Measurements from ENCODE around the gene DHRS12. TPM values are rescaled to one million over a fixed set of nuclear protein-coding genes. Genes with fewer than 3 reads are reported as not detected.

DHRS12 gene
- total RNA-seq, 1 experiment from 2014 or later, result 8.8 TPM

DNA sequence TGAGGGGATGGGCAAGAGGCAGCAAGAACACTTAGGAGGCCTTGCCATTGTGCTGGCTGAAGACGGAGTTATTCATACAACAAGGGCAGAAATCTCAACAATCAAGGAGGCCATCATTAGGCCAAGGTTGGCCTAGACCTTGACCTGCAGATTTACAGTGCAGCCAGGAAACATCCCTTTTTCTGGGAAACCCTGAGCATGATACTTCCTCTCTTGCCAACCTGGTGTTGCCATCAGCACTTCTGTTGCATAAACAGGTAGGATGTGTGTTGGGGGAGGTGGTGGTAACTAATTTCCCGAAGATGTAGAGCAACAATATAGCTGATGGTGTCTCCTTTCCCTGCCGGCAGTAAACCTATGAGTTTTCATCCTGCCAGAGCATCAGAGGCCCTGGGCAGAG, 33.1 kb upstream of the DHRS12 start:
- no peak overlapping the region for H3K4ac ChIP-seq (ENCODE audit: low read depth, low read length)
- no peak overlapping the region for H3K4me2 ChIP-seq (ENCODE audit: insufficient read depth, insufficient read length, low read length)
- no peaks in the 10 kb centered on the region for H3K4me1 ChIP-seq (ENCODE audit: insufficient read depth, low read length)
- no peak overlapping the region for H2BK20ac ChIP-seq (ENCODE audit: low read depth, low read length, poor library complexity, severe bottlenecking)
- H2AK5ac ChIP-seq (ENCODE audit: insufficient read length, low read length), result no peak overlapping the region
- Mint-ChIP-seq H3K27ac (peak overlapping the region in 1 of 3 experiments; percentile 6; a peak in 1 of 7 replicates), H3K9me3 (no peaks in the 10 kb centered on the region), H3K27me3 (ENCODE audit: low read depth) (no peaks in the 10 kb centered on the region; the same call in 1 of the 2 replicates), H3K4me1 (peaks cover 2 to 6% of the 10 kb centered on the region in 2 experiments; a peak in 3 of 4 replicates), H3K4me3 (no peak overlapping the region), H3K36me3 (ENCODE audit: insufficient read depth in 1 of 3, low read depth in 3 of 3) (no peaks in the 10 kb centered on the region)
- H2BK12ac ChIP-seq (ENCODE audit: insufficient read length, low read depth, low read length), result no peak overlapping the region
- no peak overlapping the region for H2AFZ ChIP-seq (ENCODE audit: low read length)
- no peak overlapping the region for H3K27ac ChIP-seq (ENCODE audit: insufficient read length, low read depth, low read length)
- H2BK15ac ChIP-seq (ENCODE audit: low read depth, low read length), result no peak overlapping the region
- no peaks in the 10 kb centered on the region for H3K79me1 ChIP-seq (ENCODE audit: insufficient read depth, low read depth, low read length, poor library complexity, severe bottlenecking)
- no peak overlapping the region for H3K23ac ChIP-seq (ENCODE audit: insufficient read length, low read depth, low read length)
- no CpG with 5 or more reads among the region's 3 CpGs for WGBS (ENCODE audit: extremely low coverage, insufficient read length, low lambda C conversion rate)
- H3K9ac ChIP-seq (ENCODE audit: extremely low read depth, insufficient read length, low read length), result no peak overlapping the region
- H3K27me3 ChIP-seq (ENCODE audit: insufficient read depth, low read length), result no peaks in the 10 kb centered on the region
- TF ChIP-seq CTCF (conservative IDR thresholded peaks at IDR 0.05), result no peak
- no peaks in the 10 kb centered on the region for H3K79me2 ChIP-seq (ENCODE audit: insufficient read depth, low read length)
- H3K18ac ChIP-seq (ENCODE audit: insufficient read length, low read depth, low read length), result no peak overlapping the region
- H3K23me2 ChIP-seq (ENCODE audit: insufficient read length, low read depth, low read length, poor library complexity, severe bottlenecking), result no peaks in the 10 kb centered on the region
- H3K9me3 ChIP-seq (ENCODE audit: control insufficient read depth, low read depth, low read length), result no peaks in the 10 kb centered on the region
- no peak overlapping the region for H3T11ph ChIP-seq (ENCODE audit: low read length)
- no peak for DNase-seq
- H4K91ac ChIP-seq (ENCODE audit: insufficient read length, low read depth, low read length), result no peak overlapping the region
- no peak overlapping the region for H4K5ac ChIP-seq (ENCODE audit: insufficient read length, low read depth, low read length)
- H3K56ac ChIP-seq (ENCODE audit: insufficient read length, low read depth, low read length), result no peak overlapping the region
- no peak overlapping the region for H3K14ac ChIP-seq (ENCODE audit: insufficient read depth, low read length)
- no peak overlapping the region for H2BK5ac ChIP-seq (ENCODE audit: insufficient read length, low read length)
- H4K8ac ChIP-seq (replicated peaks; ENCODE audit: insufficient read length, low read depth, low read length), result no peak overlapping the region
- H4K20me1 ChIP-seq (ENCODE audit: control insufficient read depth, insufficient read depth, insufficient read length), result no peaks in the 10 kb centered on the region
- H2BK120ac ChIP-seq (ENCODE audit: low read depth, low read length, poor library complexity, severe bottlenecking), result no peak overlapping the region
